Raji (cell line): ENCODE results near the gene SLC38A2.

Source experiments
- POLR2A ChIP-seq: IDR thresholded peaks from 2 replicates; pipeline ENCODE4 v1.6.1; 2011; ENCODE audit warnings: low read depth, low read length, control low read depth; ENCODE audit not compliant: insufficient read depth

The SLC38A2 gene

GRCh38 chr12:46372544-46373300 is at the start of gene SLC38A2:
Gene SLC38A2, minus strand, starts transcription at chr12:46372773. Its CDS starts 1,480 bp downstream, at chr12:46371293.
- TF ChIP-seq POLR2A: peak; percentile 94

- no peak for TF ChIP-seq POLR2A
Observed at GRCh38 chr12:46419675-46420074, 47.1 kb upstream of the SLC38A2 start.

DNA sequence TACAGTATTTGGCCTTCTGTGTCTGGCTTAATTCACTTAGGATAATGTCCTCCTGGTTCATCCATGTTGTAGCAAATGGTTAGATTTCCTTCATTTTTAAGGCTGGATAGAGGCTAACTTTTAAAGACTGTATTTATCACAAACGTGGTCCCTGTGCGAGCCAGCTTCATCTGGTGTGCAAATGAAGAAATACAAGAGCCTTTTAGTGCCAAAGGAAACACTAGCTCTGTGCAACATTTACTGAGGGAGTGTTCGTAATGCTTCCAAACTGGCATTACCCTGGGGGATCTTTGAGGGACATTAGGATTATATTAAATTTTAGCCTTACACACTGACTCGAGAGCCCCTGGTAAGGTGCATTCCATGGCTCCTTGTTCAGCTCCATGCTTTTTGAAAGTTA is 43.0 kb upstream of the SLC38A2 start:
- no peak for TF ChIP-seq POLR2A

GRCh38 chr12:46414591-46415268 is 42.2 kb upstream of the SLC38A2 start:
- TF ChIP-seq POLR2A: no peak

- no peak for TF ChIP-seq POLR2A
Observed at GRCh38 chr12:46413368-46413767, 40.8 kb upstream of the SLC38A2 start.

DNA sequence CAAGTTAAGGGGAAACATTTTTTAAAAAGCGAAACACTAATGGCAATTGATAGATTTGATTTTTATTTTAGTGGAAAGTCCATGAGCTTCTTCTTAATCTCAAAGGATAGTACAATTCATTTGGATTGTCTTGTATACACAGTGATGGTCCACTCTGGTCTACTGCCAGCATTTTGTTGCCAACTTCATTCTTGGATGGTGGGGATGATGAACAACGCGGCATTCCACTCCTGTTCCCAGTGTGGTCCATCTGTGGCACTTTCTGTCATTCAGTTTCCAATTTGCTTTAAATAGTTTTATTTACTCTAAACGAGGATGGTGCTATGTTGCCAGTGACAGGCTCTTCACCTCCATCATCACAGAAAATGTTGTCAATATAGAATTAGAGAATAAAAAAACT is 40.3 kb upstream of the SLC38A2 start:
- TF ChIP-seq POLR2A: no peak

GRCh38 chr12:46410495-46410894 is 37.9 kb upstream of the SLC38A2 start:
- no peak for TF ChIP-seq POLR2A

- no peak for TF ChIP-seq POLR2A
Observed at GRCh38 chr12:46409974-46410373, 37.4 kb upstream of the SLC38A2 start.

DNA sequence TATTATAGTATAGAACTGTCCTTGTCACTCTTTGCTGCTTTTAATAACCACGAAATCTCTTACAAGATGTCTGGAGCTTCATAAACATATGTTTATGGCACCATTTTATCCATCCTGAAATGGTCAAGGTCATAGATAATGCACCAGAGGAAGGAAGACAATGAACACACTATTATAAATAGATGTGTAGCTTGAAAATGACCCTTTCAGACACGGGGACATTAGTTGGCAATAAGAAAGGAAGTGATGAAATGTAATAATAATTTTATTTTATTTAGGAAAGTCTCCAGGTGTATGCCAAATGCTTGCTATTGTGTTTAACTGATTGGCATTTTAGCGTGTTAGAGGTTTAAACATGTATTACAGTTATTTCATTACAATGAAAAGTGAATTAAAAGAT is 36.8 kb upstream of the SLC38A2 start:
- no peak for TF ChIP-seq POLR2A

- no peak for TF ChIP-seq POLR2A
Observed at GRCh38 chr12:46408441-46408840, 35.9 kb upstream of the SLC38A2 start.

DNA sequence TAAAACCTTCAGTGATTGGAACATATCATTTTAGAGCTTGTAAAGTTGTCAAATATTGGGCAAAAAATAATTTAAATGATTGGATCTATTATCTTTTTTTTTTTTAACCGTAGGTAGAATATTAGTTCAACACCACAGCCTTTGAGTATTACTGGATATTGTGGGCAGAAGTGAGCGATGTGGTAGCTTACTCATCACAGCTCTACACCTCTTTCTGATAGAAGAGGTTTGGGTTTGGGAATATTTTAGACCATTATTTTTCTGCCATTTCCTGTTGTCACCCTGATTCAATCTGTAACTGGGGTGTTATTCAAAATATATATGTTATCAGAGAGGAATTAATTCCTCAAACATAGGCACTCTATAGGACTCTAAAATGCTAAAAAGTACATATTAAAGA is 34.8 kb upstream of the SLC38A2 start:
- no peak for TF ChIP-seq POLR2A

DNA sequence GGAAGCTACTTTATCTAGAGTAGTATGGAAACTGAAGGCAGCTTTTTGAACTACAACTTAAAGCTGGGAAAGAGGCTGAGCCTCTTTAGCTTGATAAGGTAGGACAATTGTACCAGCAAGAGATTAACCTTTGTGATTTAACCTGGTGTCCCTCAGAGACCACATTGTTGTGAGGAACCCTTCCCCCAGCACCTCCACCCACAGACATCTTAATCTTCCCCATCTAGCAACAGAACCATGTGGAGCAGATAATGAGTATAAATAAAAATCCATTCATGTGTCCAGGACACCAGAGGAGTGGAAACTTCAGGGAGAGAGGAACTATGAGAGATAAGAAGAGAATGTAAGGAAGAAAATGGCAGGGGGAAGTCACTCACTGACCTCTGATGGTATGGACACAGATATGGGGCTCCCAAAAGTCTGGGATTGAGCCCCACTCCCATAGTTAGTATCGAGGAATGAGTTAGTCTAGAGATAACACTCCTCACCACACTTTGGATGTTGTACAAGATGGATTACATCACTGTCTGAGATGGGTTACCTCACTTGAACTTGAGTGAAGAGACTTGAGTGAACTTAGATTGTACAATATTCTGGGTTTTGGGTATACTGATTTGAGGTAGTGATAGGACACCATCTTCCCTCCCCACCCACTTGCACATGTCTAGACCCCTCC is 33.9 kb upstream of the SLC38A2 start:
- TF ChIP-seq POLR2A: no peak

GRCh38 chr12:46404733-46405132 is 32.2 kb upstream of the SLC38A2 start:
- TF ChIP-seq POLR2A: no peak

DNA sequence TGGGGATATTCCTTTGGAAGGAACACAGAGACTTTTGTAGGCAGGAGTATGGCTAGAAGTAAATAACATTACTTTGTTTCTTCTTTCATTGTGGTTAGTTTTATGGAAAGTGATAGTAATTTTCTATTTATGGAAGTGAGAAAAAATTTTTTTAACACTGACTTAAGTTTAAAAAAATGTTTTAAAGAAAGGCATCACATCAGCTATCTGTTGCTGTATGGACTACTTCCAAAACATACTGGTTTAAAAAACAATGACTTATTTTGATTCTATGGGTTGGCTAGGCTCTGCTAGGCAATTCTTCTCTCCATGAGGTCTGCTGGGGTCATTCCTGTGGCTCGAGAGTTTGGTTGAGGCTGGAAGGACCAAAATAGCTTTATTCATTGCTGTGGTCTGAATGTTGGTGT is 31.7 kb upstream of the SLC38A2 start:
- no peak for TF ChIP-seq POLR2A

- no peak for TF ChIP-seq POLR2A
Observed at GRCh38 chr12:46403719-46404070, 31.1 kb upstream of the SLC38A2 start.
